ENCODE measurements around the gene PRKAA1. TPM values are rescaled to one million over a fixed set of nuclear protein-coding genes. Genes with fewer than 3 reads are reported as not detected.

The PRKAA1 gene
- total and polyA plus RNA-seq, 2 of the 13 experiments (the other 11 are each of a cell fraction or from before 2014, with no cell fraction given) = 36.6 to 58.0 TPM

- TF ChIP-seq KLF16 (CRISPR knock-in tag; IDR thresholded peaks at IDR 0.05) (no peak), ZNF160 (CRISPR knock-in tag; IDR thresholded peaks at IDR 0.05) (no peak), DDIT3 (CRISPR knock-in tag; IDR thresholded peaks at IDR 0.05) (no peak), ZNF567 (CRISPR knock-in tag; IDR thresholded peaks at IDR 0.05; ENCODE audit: borderline replicate concordance) (no peak), ZBTB4 (CRISPR knock-in tag; IDR thresholded peaks at IDR 0.05; ENCODE audit: borderline replicate concordance) (no peak), ZNF576 (CRISPR knock-in tag; IDR thresholded peaks at IDR 0.05) (no peak), JUN (CRISPR knock-in tag; IDR thresholded peaks at IDR 0.05) (no peak), SNAPC4 (CRISPR knock-in tag; IDR thresholded peaks at IDR 0.05) (no peak), HOXA5 (CRISPR knock-in tag; IDR thresholded peaks at IDR 0.05) (no peak), SMAD9 (CRISPR knock-in tag; IDR thresholded peaks at IDR 0.05) (no peak), ZSCAN20 (CRISPR knock-in tag; IDR thresholded peaks at IDR 0.05; ENCODE audit: borderline replicate concordance) (no peak), CBX5 (CRISPR knock-in tag; IDR thresholded peaks at IDR 0.05; ENCODE audit: borderline replicate concordance) (no peak), ZBTB43 (CRISPR knock-in tag; conservative IDR thresholded peaks at IDR 0.05) (no peak), GRHL1 (CRISPR knock-in tag; conservative IDR thresholded peaks at IDR 0.05) (no peak), RBFOX2 (IDR thresholded peaks at IDR 0.05; ENCODE audit: low read depth, low read length) (peak; percentile 71)
Measured at GRCh38 chr5:40828690-40829661, 30.8 kb upstream of the PRKAA1 start (continued).

All from HepG2 (cell line).